Psoas muscle (tissue), 8 donors: ENCODE data around the gene ZDHHC19. TPM values are rescaled to one million over a fixed set of nuclear protein-coding genes. Genes with fewer than 3 reads are reported as not detected.
"Not testable (repeated sequence)": the region's sequence is repeated elsewhere in the genome, so short reads cannot be mapped to it uniquely, and the experiment has no call there.

Experiments used
- ATAC-seq, 4 donors: fragments of 200-7000 bp; cut with Tn5 transposase; one replicate each; pipeline ENCODE4 v1.9.1; 2020; ENCODE audit warnings: moderate library complexity in 3 of 4, mild to moderate bottlenecking in 2 of 4
- DNase-seq, 2 donors: peaks; one replicate each; pipeline ENCODE4 v3.0.0-alpha.2; 2020
- H3K27ac ChIP-seq: fragments of 200-600 bp; one replicate; pipeline ENCODE4 v1.8.0; 2022
- H3K27me3 ChIP-seq, 3 donors: fragments of 200-600 bp in 1 of 3; one replicate each; pipeline versions ENCODE4 v1.6.1 to v1.8.0; 2013 to 2022; ENCODE audit warnings: low read length in 2 of 3, mild to moderate bottlenecking in 2 of 3, moderate library complexity in 1 of 3; ENCODE audit not compliant: insufficient read depth in 3 of 3
- H3K36me3 ChIP-seq, 2 donors: fragments of 200-600 bp in 1 of 2; one replicate each; pipeline versions ENCODE4 v1.6.1 to v1.8.0; 2013 to 2022; ENCODE audit warnings: low read depth in 1 of 2, mild to moderate bottlenecking in 1 of 2, moderate library complexity in 1 of 2; ENCODE audit not compliant: insufficient read depth in 1 of 2
- H3K4me1 ChIP-seq: fragments of 200-600 bp; one replicate; pipeline ENCODE4 v1.8.0; 2022
- H3K4me3 ChIP-seq: fragments of 200-600 bp; one replicate; pipeline ENCODE4 v1.8.0; 2022; ENCODE audit warnings: mild to moderate bottlenecking
- H3K9me3 ChIP-seq: fragments of 200-600 bp; one replicate; pipeline ENCODE4 v1.8.0; 2022
- WGBS, 3 donors: extraction: QIAGEN DNeasy Blood & Tissue Kit; methylation state at CpG; one replicate each; pipeline versions ENCODE4 v1.1.6 to v1.1.7; 2013; 5-methylcytosine and 5-hydroxymethylcytosine counted together
- intact Hi-C, 2 donors: fragments of 100-400 bp; cut with DNase I; formaldehyde crosslinking; loops; one replicate each; pipeline versions ENCODE4 v1.11.0 to v1.14.2; 2022
- polyA plus RNA-seq, 3 donors: library from polyadenylated mRNA; stranded (reverse); fragments of 200-250 nt; gene quantifications; one replicate each; pipeline ENCODE4 v1.2.3, GENCODE V29; 2013
- total RNA-seq, 4 donors: library from RNA; stranded (reverse); fragmentation: NEBNext Ultra II Directional in 2 of 4; extraction: Animal tissue kit (Norgen Biotek cat#: 25700) in 2 of 4; gene quantifications; one replicate each; pipeline versions ENCODE4 v1.2.1 to v1.2.4, GENCODE V29; 2021 to 2023
- TF ChIP-seq, protein P1 (sequence below): fragments of 200-600 bp; IDR thresholded peaks from one replicate; pipeline ENCODE4 v1.8.0; 2022; ENCODE audit warnings: antibody characterized with exemption
- donor health status: healthy with polysubstance abuse.
- donor health status: DM: no; HTN: no; CAD: no; lungs with moderate emphysema.
- donor health status: Bipolar disorder and iron deficiency.
- donor health status: healthy.
- donor health status: DM: yes; HTN: yes; CAD: no.
- donor health status: DM: no; HTN: no; CAD: no.
- donor health status: DM: no; HTN: no; CAD: no.
- donor health status: DM: yes; HTN: yes; CAD: no.

Gene ZDHHC19
- total and polyA plus RNA-seq, 7 donors, result 0.25 to 1.1 (median 0.38) TPM; not detected in 2

DNA sequence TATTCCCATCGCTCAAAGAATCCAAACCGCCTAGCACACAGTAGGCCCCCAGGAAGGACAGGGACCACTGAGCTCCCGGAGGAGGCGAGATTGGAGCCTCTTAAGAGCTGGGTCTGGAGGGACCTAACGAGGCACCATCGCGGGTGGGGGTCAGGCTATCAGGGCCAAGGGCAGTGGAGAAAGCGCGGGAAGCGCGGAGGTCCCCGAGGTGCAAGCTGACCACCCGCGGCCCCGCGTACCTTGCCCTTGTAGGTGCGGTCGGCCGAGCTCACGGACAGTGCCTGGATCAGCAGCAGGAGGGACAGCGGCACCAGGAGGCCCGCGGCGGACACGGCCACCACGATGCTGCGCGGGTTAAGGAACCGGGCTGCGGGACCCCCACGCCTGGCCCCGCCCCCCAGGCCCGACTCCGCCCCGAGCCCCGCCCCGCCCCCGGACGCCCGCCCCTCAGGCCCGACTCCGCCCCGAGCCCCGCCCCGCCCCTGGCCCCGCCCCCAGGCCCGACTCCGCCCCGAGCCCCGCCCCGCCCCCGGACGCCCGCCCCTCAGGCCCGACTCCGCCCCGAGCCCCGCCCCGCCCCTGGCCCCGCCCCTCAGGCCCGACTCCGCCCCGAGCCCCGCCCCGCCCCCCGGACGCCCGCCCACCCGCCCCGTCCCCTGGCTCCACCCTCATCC, 3.9 kb downstream of the ZDHHC19 start:
- TF ChIP-seq, protein P1, sequence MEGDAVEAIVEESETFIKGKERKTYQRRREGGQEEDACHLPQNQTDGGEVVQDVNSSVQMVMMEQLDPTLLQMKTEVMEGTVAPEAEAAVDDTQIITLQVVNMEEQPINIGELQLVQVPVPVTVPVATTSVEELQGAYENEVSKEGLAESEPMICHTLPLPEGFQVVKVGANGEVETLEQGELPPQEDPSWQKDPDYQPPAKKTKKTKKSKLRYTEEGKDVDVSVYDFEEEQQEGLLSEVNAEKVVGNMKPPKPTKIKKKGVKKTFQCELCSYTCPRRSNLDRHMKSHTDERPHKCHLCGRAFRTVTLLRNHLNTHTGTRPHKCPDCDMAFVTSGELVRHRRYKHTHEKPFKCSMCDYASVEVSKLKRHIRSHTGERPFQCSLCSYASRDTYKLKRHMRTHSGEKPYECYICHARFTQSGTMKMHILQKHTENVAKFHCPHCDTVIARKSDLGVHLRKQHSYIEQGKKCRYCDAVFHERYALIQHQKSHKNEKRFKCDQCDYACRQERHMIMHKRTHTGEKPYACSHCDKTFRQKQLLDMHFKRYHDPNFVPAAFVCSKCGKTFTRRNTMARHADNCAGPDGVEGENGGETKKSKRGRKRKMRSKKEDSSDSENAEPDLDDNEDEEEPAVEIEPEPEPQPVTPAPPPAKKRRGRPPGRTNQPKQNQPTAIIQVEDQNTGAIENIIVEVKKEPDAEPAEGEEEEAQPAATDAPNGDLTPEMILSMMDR, result no peak
- Histone ChIP-seq H3K4me1 (no peaks in the 10 kb centered on the region), H3K27me3 (peaks cover 0 to 5% (median 2%) of the 10 kb centered on the region in 3 donors), H3K9me3 (no peaks in the 10 kb centered on the region), H3K36me3 (no peaks in the 10 kb centered on the region), H3K4me3 (peak overlapping the region; percentile 53), H3K27ac (no peak overlapping the region)
- 13 to 24% (median 14%) methylated on average over 22 to 46 of the region's 70 CpGs for WGBS, 3 donors
- intact Hi-C loops, result no loop called here
- peak in 1 of 2 donors; percentile 66 for DNase-seq
- peak; percentile 23 to 59 (median 41) for ATAC-seq

DNA sequence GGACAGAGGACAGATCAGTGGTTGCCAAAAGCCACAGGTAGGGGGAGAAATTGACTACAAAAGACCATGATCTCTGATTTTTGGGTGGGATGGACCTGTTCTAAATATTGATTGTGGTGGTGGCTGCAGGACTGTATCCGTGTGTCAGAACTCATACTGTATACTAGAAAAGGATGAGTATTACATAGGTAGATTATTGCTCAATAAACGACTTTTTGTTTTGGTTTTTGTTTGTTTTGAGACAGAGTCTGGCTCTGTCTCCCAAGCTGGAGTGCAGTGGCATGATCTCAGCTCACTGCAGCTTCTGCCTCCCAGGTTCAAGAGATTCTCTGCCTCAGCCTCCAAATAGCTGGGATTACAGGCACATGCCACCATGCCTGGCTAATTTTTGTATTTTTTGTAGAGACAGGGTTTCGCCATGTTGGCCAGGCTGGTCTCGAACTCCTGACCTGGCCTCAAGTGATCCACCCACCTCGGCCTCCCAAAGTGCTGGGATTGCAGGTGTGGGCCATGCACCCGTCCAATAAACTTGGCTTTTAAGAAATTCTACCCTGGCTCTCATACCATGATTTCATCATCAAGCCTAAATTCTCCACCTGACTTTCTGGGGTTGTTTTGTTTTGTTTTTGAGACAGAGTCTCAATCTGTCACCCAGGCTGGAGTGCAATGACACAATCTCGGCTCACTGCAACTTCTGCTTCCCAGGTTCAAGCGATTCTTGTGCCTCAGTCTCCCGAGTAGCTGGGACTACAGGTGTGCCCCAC, 5.6 kb downstream of the ZDHHC19 start:
- H3K36me3 ChIP-seq, H3K4me1 ChIP-seq, intact Hi-C loops, H3K9me3 ChIP-seq, H3K27ac ChIP-seq, H3K4me3 ChIP-seq, ATAC-seq, DNase-seq, H3K27me3 ChIP-seq: not testable (repeated sequence)
- WGBS, 3 donors, result 90 to 91% (median 90%) methylated on average over 9 of the region's 9 CpGs

DNA sequence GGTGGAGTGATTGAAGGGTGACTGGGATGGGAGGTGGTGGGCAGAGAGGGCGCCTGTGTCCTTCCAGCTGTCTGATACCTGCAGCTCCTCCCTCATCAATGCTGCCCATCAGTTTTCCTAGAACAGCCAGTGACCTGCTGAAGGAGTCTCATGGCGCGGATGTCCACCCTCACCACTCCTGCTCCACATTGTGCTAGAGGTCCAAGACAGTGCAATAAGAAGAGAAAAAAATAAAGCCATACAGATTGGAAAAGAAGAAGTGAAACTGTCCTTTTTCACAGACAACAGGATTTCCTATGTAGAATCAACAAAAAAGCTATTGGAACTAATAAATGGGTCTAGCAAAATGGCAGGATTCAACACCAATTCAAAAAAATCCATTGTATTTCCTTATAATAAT, 7.4 kb downstream of the ZDHHC19 start:
- 93 to 98% (median 93%) methylated on average over 3 of the region's 3 CpGs for whole genome bisulfite sequencing, 3 donors
- intact Hi-C loops, result no loop called here
- Histone ChIP-seq H3K27ac (no peak overlapping the region), H3K27me3 (peaks cover 0 to 5% (median 2%) of the 10 kb centered on the region in 3 donors), H3K4me1 (no peaks in the 10 kb centered on the region), H3K9me3 (no peaks in the 10 kb centered on the region), H3K36me3 (no peaks in the 10 kb centered on the region), H3K4me3 (no peak overlapping the region)
- DNase-seq (no peak), ATAC-seq (no peak)
- TF ChIP-seq, protein P1, result no peak

DNA sequence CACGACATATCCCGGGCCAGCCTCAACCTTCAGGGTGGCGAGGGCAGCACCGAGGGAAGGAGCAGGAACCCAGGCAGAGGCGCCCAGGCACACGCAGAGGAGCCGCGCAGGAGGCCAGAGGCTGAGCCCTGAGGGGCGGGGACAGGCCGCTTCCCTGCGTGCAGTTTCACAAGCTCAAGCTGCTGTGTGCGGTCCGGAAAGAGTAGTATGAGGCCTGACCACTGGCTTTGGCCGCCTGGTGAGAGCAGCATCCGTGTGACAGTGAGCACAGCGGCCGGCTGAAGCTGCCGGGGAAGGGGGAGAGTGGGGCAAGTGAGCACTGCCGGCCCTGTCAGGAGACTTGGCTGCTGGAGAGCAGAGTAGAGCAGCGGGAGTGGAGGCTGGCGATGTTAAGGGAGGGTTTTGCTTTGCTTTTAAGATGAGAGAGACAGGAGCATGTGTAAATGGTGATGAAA, 8.7 kb downstream of the ZDHHC19 start:
- H3K27ac ChIP-seq, result no peak overlapping the region
- intact Hi-C loops, result no loop called here
- DNase-seq (peak; percentile 60 to 63), ATAC-seq (peak in 2 of 4 donors; percentile 32 to 35)
- H3K4me3 ChIP-seq, result no peak overlapping the region
- H3K27me3 ChIP-seq, result peaks cover 0 to 5% (median 2%) of the 10 kb centered on the region in 3 donors
- WGBS, 3 donors, result 40 to 63% (median 57%) methylated on average over 21 of the region's 21 CpGs
- TF ChIP-seq, protein P1, result no peak
- no peaks in the 10 kb centered on the region for H3K4me1 ChIP-seq
- no peaks in the 10 kb centered on the region for H3K9me3 ChIP-seq
- H3K36me3 ChIP-seq, result no peaks in the 10 kb centered on the region
